Astrocyte (in vitro differentiated cells and primary cell): Measurements from ENCODE around the gene PLD5. TPM values are rescaled to one million over a fixed set of nuclear protein-coding genes. Genes with fewer than 3 reads are reported as not detected.

Source experiments
- DNase-seq: peaks from one replicate; pipeline ENCODE4 v3.0.0-alpha.2; 2010; ENCODE audit warnings: low read depth
- FAIRE-seq: peaks from 2 replicates; lab custom pipeline; 2011; peaks lifted over from hg19 to GRCh38; lab: Jason Lieb, UNC
- H2AFZ ChIP-seq: 2 replicates; pipeline ENCODE4 v1.6.0; 2012; ENCODE audit warnings: low read depth, low read length, inconsistent platforms
- H3K27ac ChIP-seq: 2 replicates; pipeline ENCODE4 v1.5.1; 2011; ENCODE audit warnings: low read depth, low read length, inconsistent platforms
- H3K27me3 ChIP-seq: 2 replicates; pipeline ENCODE4 v1.6.0; 2011; ENCODE audit warnings: low read length, inconsistent platforms; ENCODE audit not compliant: insufficient read depth
- H3K36me3 ChIP-seq: 2 replicates; pipeline ENCODE4 v1.5.1; 2011; ENCODE audit warnings: low read length, inconsistent platforms; ENCODE audit not compliant: insufficient read depth
- H3K4me1 ChIP-seq: 2 replicates; pipeline ENCODE4 v1.5.1; 2011; ENCODE audit warnings: low read length, inconsistent platforms; ENCODE audit not compliant: insufficient read depth
- H3K4me2 ChIP-seq: 2 replicates; pipeline ENCODE4 v1.6.0; 2012; ENCODE audit warnings: low read length, inconsistent platforms
- H3K4me3 ChIP-seq: 2 replicates; pipeline ENCODE4 v1.5.1; 2011; ENCODE audit warnings: low read depth, mild to moderate bottlenecking, low read length, inconsistent platforms; ENCODE audit not compliant: insufficient read depth
- H3K79me2 ChIP-seq: 2 replicates; pipeline ENCODE4 v1.6.0; 2012; ENCODE audit warnings: mild to moderate bottlenecking, low read length, inconsistent platforms; ENCODE audit not compliant: insufficient read depth
- H3K9ac ChIP-seq: 2 replicates; pipeline ENCODE4 v1.6.0; 2012; ENCODE audit warnings: mild to moderate bottlenecking, low read length, inconsistent platforms
- H3K9me3 ChIP-seq: 2 replicates; pipeline ENCODE4 v1.5.1; 2012; ENCODE audit warnings: low read depth, mild to moderate bottlenecking, low read length, inconsistent platforms; ENCODE audit not compliant: insufficient read depth
- H4K20me1 ChIP-seq: 2 replicates; pipeline ENCODE4 v1.6.0; 2012; ENCODE audit warnings: low read length, inconsistent platforms; ENCODE audit not compliant: insufficient read depth
- H3K27ac Mint-ChIP-seq: one replicate; pipeline ENCODE4 v1.8.0; 2021; ENCODE audit warnings: mild to moderate bottlenecking, mixed read lengths; ENCODE audit not compliant: unreplicated experiment
- H3K27me3 Mint-ChIP-seq: one replicate; pipeline ENCODE4 v1.8.0; 2021; ENCODE audit warnings: low read depth, mixed read lengths; ENCODE audit not compliant: unreplicated experiment
- H3K36me3 Mint-ChIP-seq: one replicate; pipeline ENCODE4 v1.8.0; 2021; ENCODE audit warnings: low read depth, mixed read lengths; ENCODE audit not compliant: unreplicated experiment
- H3K4me1 Mint-ChIP-seq: one replicate; pipeline ENCODE4 v1.8.0; 2021; ENCODE audit warnings: low read depth, mixed read lengths; ENCODE audit not compliant: unreplicated experiment
- H3K4me3 Mint-ChIP-seq: one replicate; pipeline ENCODE4 v1.8.0; 2021; ENCODE audit warnings: mild to moderate bottlenecking, moderate library complexity, mixed read lengths; ENCODE audit not compliant: unreplicated experiment
- H3K9me3 Mint-ChIP-seq: one replicate; pipeline ENCODE4 v1.8.0; 2021; ENCODE audit warnings: mild to moderate bottlenecking, mixed read lengths; ENCODE audit not compliant: unreplicated experiment
- CTCF ChIP-seq: IDR thresholded peaks from 2 replicates; pipeline ENCODE4 v1.5.1; 2011; ENCODE audit warnings: low read depth, mild to moderate bottlenecking, inconsistent platforms, low read length, moderate library complexity; ENCODE audit not compliant: insufficient read depth
- EZH2 ChIP-seq: IDR thresholded peaks from 2 replicates; pipeline ENCODE4 v1.6.1; 2012; ENCODE audit warnings: mild to moderate bottlenecking, low read length, inconsistent platforms; ENCODE audit not compliant: insufficient read depth
- total RNA-seq: library from RNA; stranded (reverse); gene quantifications from 2 replicates; pipeline ENCODE4 v1.2.1, GENCODE V29; 2021

PLD5 gene
- total RNA-seq, 1 donor from 2014 or later = 4.9 TPM

GRCh38 chr1:242448910-242449645, 75.4 kb downstream of the PLD5 start:
- Mint-ChIP-seq H3K9me3 (no peaks in the 10 kb centered on the region), H3K4me3 (no peak overlapping the region), H3K4me1 (peaks cover 4% of the 10 kb centered on the region), H3K27ac (no peak overlapping the region), H3K27me3 (peaks cover 9% of the 10 kb centered on the region), H3K36me3 (no peaks in the 10 kb centered on the region)
- H3K4me3 ChIP-seq = no peak overlapping the region
- no peaks in the 10 kb centered on the region for H3K27me3 ChIP-seq
- no peak overlapping the region for H3K27ac ChIP-seq
- FAIRE-seq = no peak
- DNase-seq = no peak
- no peak for TF ChIP-seq CTCF
- no peak for TF ChIP-seq EZH2
- no peaks in the 10 kb centered on the region for H3K9me3 ChIP-seq
- H3K36me3 ChIP-seq = no peaks in the 10 kb centered on the region
- no peak overlapping the region for H3K9ac ChIP-seq
- no peaks in the 10 kb centered on the region for H4K20me1 ChIP-seq
- H2AFZ ChIP-seq = no peak overlapping the region
- no peaks in the 10 kb centered on the region for H3K4me1 ChIP-seq
- H3K4me2 ChIP-seq = no peak overlapping the region
- no peaks in the 10 kb centered on the region for H3K79me2 ChIP-seq

- Histone ChIP-seq H3K79me2 (no peaks in the 10 kb centered on the region), H3K9me3 (no peaks in the 10 kb centered on the region), H3K9ac (no peak overlapping the region), H3K4me2 (no peak overlapping the region), H3K4me3 (no peak overlapping the region), H2AFZ (no peak overlapping the region), H4K20me1 (no peaks in the 10 kb centered on the region), H3K4me1 (no peaks in the 10 kb centered on the region), H3K27me3 (no peaks in the 10 kb centered on the region), H3K27ac (no peak overlapping the region), H3K36me3 (no peaks in the 10 kb centered on the region)
- peaks cover 9% of the 10 kb centered on the region for H3K27me3 Mint-ChIP-seq
- H3K9me3 Mint-ChIP-seq = no peaks in the 10 kb centered on the region
- DNase-seq (no peak), FAIRE-seq (no peak)
- H3K27ac Mint-ChIP-seq = no peak overlapping the region
- peaks cover 4% of the 10 kb centered on the region for H3K4me1 Mint-ChIP-seq
- no peak for TF ChIP-seq CTCF
- TF ChIP-seq EZH2 = no peak
- no peak overlapping the region for H3K4me3 Mint-ChIP-seq
- H3K36me3 Mint-ChIP-seq = no peaks in the 10 kb centered on the region
Measured at GRCh38 chr1:242447689-242448088, 76.8 kb downstream of the PLD5 start.

GRCh38 chr1:242440757-242441156, 83.7 kb downstream of the PLD5 start:
- H3K27ac Mint-ChIP-seq = no peak overlapping the region

More at GRCh38 chr1:242440757-242441156, 83.7 kb downstream of the PLD5 start:
- Histone ChIP-seq H3K9ac (no peak overlapping the region), H3K9me3 (no peaks in the 10 kb centered on the region), H3K79me2 (no peaks in the 10 kb centered on the region), H3K4me3 (no peak overlapping the region), H4K20me1 (no peaks in the 10 kb centered on the region), H2AFZ (no peak overlapping the region), H3K36me3 (no peaks in the 10 kb centered on the region), H3K4me1 (no peaks in the 10 kb centered on the region), H3K27ac (no peak overlapping the region), H3K27me3 (no peaks in the 10 kb centered on the region), H3K4me2 (no peak overlapping the region)
- Mint-ChIP-seq H3K9me3 (no peaks in the 10 kb centered on the region), H3K36me3 (no peaks in the 10 kb centered on the region), H3K4me1 (no peaks in the 10 kb centered on the region), H3K27me3 (no peaks in the 10 kb centered on the region), H3K4me3 (no peak overlapping the region)
- FAIRE-seq (no peak), DNase-seq (no peak)
- no peak for TF ChIP-seq EZH2
- no peak for TF ChIP-seq CTCF
